MCF 10A (cell line): Measurements from ENCODE around the gene TMEM121. TPM values are rescaled to one million over a fixed set of nuclear protein-coding genes. Genes with fewer than 3 reads are reported as not detected.

ENCODE experiments used
- BruUV-seq: library from RNA; stranded (reverse); fragments of 400-500 nt; replicated peaks from 2 replicates; lab custom pipeline; 2021; lab: Mats Ljungman, UMichigan
- CTCF ChIA-PET: fragments of 300-600 bp; sonication (Branson Sonifier 250); formaldehyde crosslinking; extraction: SDS; loops from one replicate; lab custom pipeline; 2021; ENCODE audit warnings: antibody characterized with exemption, inconsistent platforms; lab: Yijun Ruan, JAX
- POLR2A ChIA-PET: fragments of 300-600, 350-650 bp; sonication (Branson Sonifier 250); formaldehyde crosslinking; extraction: SDS; loops from one replicate; lab custom pipeline; 2020; ENCODE audit warnings: antibody characterized with exemption, inconsistent platforms; lab: Yijun Ruan, JAX
- DNase-seq: peaks from one replicate; pipeline ENCODE4 v3.0.0-alpha.2; 2018; ENCODE audit not compliant: unreplicated experiment
- H3K27ac Mint-ChIP-seq: one replicate; pipeline ENCODE4 v1.8.0; 2022; ENCODE audit warnings: mild to moderate bottlenecking, low read depth, mixed read lengths; ENCODE audit not compliant: unreplicated experiment
- H3K27me3 Mint-ChIP-seq: one replicate; pipeline ENCODE4 v1.8.0; 2022; ENCODE audit warnings: mixed read lengths; ENCODE audit not compliant: insufficient read depth, unreplicated experiment
- H3K36me3 Mint-ChIP-seq: one replicate; pipeline ENCODE4 v1.8.0; 2022; ENCODE audit warnings: mild to moderate bottlenecking, moderate library complexity, mixed read lengths; ENCODE audit not compliant: insufficient read depth, unreplicated experiment
- H3K4me1 Mint-ChIP-seq: one replicate; pipeline ENCODE4 v1.8.0; 2022; ENCODE audit warnings: mixed read lengths; ENCODE audit not compliant: insufficient read depth, unreplicated experiment
- H3K4me3 Mint-ChIP-seq: one replicate; pipeline ENCODE4 v1.8.0; 2022; ENCODE audit warnings: mild to moderate bottlenecking, moderate library complexity, mixed read lengths; ENCODE audit not compliant: unreplicated experiment
- H3K9me3 Mint-ChIP-seq: one replicate; pipeline ENCODE4 v1.8.0; 2022; ENCODE audit warnings: mixed read lengths; ENCODE audit not compliant: unreplicated experiment
- CTCF ChIP-seq: fragments of 200-600 bp; IDR thresholded peaks from one replicate; pipeline ENCODE4 v1.8.0; 2022; ENCODE audit warnings: antibody characterized with exemption, mild to moderate bottlenecking; ENCODE audit not compliant: unreplicated experiment
- intact Hi-C: fragments of 100-400 bp; cut with micrococcal nuclease; formaldehyde crosslinking; loops from 2 replicates; pipeline ENCODE4 v1.14.1; 2022
- total RNA-seq: library from RNA; stranded (reverse); gene quantifications from 2 replicates; pipeline ENCODE4 v1.2.3, GENCODE V29; 2022

The TMEM121 gene
- total RNA-seq, 1 experiment from 2014 or later: 0.68 TPM

DNA sequence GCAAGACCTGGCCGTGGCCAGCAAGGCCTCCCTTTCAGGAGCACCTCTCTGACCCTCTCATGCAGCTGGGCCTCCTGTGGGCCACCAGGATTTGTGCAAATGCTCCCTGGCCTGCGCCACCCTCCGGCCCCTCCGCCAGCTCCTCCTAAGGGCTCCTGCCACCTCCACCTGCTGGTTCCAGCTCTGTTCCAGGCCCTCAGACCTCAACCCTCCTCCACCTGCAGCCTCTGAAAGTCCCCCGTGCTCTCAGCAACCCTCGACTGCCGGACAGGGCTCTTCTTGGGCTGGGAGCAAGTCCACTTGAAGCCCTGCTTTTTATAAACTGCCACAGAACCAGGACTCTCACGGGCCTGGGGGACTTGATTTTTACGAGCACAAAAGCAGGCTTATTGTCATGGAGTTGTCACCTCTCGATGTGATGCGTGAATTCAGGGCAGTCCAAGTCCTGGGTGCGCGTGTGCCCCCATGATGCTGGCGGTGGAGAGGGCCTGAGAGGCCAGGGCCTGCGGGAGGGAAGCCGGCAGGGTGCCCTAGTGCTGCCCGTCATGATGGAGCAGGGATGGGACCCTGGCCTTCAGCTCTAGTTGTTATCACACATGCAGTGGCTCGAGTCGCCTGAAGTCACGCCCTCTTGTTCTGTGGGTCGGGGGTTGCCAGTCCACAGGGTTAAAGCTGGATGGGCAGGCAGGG is 26.2 kb upstream of the TMEM121 start:
- Mint-ChIP-seq H3K36me3 (peaks cover 16% of the 10 kb centered on the region), H3K9me3 (no peaks in the 10 kb centered on the region), H3K4me1 (no peaks in the 10 kb centered on the region), H3K27ac (no peak overlapping the region), H3K4me3 (no peak overlapping the region), H3K27me3 (no peaks in the 10 kb centered on the region)
- no TSS peak for BruUV-seq
- intact Hi-C loops: no loop called here
- ChIA-PET CTCF (interaction anchor here (0.6 to 1.4 kb wide), 2 partner anchors 10 to 203 kb away, joined by 3 to 5 read pairs; no protein-coding TSS in a partner anchor), POLR2A (no interaction called here)
- DNase-seq: no peak
- no peak for TF ChIP-seq CTCF

DNA sequence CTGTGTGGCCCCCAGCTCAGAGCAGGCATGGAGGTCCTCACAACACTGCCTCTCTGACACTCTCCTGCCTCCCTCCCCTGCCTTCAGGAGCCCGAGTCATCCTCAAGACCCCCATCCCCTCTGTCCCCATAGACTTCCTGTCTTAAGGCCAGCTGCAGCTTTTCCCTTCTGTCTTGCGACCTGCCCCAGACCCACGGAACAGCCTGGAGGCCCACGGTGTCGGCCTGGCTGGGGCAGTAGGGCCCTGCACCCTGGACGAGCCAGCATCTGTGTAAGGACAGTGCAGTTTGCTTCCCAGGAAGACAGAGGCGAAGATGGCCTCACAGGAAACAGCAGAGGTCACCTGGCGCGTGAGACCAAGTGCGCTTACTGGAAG is 25.7 kb upstream of the TMEM121 start:
- no peaks in the 10 kb centered on the region for H3K4me1 Mint-ChIP-seq
- TF ChIP-seq CTCF: no peak
- peaks cover 13% of the 10 kb centered on the region for H3K36me3 Mint-ChIP-seq
- CTCF ChIA-PET: interaction anchor here (0.6 to 1.4 kb wide), 2 partner anchors 11 to 204 kb away, joined by 3 to 5 read pairs; no protein-coding TSS in a partner anchor
- DNase-seq: no peak
- intact Hi-C loops: no loop called here
- H3K27me3 Mint-ChIP-seq: no peaks in the 10 kb centered on the region
- POLR2A ChIA-PET: no interaction called here
- no peaks in the 10 kb centered on the region for H3K9me3 Mint-ChIP-seq
- no peak overlapping the region for H3K4me3 Mint-ChIP-seq
- BruUV-seq: no TSS peak
- H3K27ac Mint-ChIP-seq: no peak overlapping the region

- DNase-seq: no peak
- no TSS peak for BruUV-seq
- H3K27ac Mint-ChIP-seq: no peak overlapping the region
- CTCF ChIA-PET: interaction anchor here (0.6 to 1.4 kb wide), 3 partner anchors 12 to 528 kb away, joined by 3 to 5 read pairs (median 3); no protein-coding TSS in a partner anchor
- H3K36me3 Mint-ChIP-seq: peaks cover 13% of the 10 kb centered on the region
- H3K4me3 Mint-ChIP-seq: no peak overlapping the region
- no peaks in the 10 kb centered on the region for H3K9me3 Mint-ChIP-seq
- H3K4me1 Mint-ChIP-seq: no peaks in the 10 kb centered on the region
- intact Hi-C loops: no loop called here
- no peaks in the 10 kb centered on the region for H3K27me3 Mint-ChIP-seq
- no peak for TF ChIP-seq CTCF
- POLR2A ChIA-PET: no interaction called here
These were observed 24.7 kb upstream of the TMEM121 start for GRCh38 chr14:105501504-105502291.
